NCI-H2227 (cell line): ENCODE results near the gene JPH3.

ENCODE experiments used
- DNase-seq: peaks from one replicate; lab custom pipeline; 2025; ENCODE audit not compliant: unreplicated experiment; lab: John Stamatoyannopoulos, UW

Gene JPH3

DNA sequence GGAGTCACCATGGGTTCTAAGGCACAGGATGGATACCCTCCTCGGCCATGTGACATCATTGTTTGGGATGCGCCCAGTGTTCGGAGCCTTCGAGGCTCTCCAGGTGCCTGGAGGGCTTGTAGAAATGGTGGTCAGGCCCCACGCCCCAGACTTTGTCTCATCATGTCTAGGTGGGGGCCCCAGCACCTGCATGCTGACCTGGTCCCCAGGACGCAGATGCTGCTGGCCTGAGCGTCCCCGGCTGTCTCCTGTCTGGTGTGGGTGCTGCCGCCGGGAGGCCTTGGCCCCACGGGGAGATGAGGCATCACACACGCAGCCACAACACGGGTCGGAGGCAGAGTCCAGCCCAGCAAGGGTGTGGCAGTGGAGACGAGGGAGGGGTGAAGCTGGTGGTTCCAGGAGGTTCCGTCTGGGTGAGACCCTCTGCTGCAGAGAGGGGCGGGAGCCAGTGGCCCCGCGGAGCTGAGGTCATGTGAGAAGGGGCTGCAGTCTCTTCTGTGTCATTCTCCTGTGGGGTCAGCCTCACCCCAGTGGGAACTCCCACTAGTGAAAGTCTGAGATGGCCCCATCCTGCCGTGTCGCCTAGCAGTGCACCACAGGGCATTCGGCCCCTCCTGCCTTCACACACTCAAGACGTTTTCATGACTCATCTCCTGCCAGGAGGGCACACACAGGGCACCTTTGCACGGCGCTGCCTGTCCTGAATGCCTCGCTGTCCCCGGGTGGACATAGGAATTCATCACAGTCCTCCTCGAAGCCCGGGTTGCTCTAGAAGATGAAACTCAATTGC lies 46.6 kb downstream of the JPH3 start:
- no peak for DNase-seq

DNA sequence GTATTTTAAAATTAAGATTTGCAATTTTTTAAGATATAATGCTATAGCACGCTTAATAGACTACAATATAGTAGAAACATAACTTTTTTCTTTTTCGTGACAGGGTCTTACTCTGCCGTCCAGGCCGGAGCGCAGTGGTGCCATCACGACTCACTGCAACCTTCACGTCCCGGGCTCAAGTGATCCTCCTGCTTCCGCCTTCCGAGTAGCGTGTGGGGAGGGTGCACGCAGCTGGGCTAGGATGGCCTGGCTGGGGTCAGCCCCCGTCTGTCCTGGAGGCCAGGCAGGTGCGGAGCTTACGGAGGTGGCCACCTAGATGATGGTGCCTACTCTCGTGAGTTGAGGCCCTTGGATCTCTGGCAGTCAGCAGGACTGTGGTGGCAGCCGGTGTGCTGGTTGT lies 50.1 kb downstream of the JPH3 start:
- no peak for DNase-seq

DNA sequence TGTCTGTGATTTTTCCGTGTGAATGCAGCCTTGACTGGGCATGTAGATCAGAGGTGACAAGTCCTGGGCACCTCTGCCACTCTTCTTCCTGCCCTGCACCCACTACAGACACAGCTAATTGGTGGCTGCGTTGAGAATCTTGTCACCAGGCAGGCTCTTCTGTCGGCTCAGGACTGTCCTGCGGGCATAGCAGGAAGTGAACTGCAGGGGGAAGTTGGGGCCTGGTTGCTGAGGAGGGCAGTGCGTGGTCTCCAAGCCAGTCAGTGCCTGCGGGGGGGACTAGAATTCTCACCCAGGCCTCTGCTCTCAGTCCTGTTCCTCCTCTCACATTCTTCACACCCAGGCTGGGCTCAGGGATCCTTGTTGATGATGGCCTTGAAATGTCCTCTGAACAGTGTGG lies 50.5 kb downstream of the JPH3 start:
- DNase-seq, result no peak

DNA sequence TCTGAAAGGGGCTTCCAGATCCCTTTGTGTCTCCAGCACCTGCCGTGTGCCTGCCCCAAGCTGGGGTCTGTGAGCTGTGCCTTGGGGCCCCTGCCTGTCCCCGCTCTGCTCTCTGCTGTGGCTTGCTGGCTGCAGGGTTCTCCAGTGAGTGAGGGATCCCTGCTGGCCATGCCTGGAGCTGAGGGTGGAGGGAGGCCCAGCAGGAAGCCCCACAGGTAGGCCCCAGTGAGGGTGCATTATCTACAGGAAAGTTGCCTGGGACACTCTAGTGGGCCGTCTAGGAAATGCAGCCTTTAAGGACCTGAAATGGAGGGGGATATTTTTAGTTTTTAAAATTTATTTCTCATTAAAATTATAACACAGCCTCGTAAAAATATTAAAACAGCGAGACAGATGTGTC lies 50.9 kb downstream of the JPH3 start:
- no peak for DNase-seq

DNA sequence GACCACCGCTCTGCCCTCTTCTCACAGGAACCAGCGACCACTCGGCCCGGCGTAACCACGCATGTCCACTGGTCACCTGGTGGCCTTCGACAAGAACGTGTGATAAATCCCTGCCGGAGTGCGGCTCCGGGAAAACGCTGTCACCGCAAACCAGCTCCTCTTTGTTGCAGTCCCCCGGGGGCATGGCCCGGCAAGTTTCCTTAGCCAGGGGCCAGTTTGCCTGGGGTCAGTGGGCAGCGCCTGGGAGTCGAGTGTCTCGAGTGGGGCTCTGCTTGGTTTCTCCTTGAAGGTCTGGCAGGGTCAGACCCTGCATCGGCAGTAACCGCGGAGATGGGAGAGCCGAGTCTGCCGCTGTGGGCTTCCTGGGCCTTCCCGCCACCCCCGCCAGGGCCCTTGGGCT lies 52.5 kb downstream of the JPH3 start:
- no peak for DNase-seq

DNA sequence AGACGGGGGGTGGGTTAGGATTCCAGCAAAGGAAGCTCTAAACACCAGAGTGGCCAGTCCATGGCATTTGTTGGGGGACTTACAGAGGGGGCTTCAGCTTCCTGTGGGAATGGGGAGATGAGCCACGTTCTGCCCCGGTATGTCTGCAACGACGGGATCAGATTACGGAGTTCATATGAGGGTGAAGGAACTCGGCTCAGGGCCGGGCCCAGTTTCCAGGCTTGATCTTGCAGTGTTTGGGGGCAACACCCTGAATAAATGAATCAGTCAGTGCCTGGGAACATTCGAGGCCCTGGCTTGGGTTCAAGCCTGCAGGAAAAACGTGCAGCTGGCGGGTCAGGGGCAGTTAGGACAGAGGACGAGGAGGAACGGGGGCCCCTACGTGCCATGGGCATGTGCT lies 54.0 kb downstream of the JPH3 start:
- no peak for DNase-seq

DNA sequence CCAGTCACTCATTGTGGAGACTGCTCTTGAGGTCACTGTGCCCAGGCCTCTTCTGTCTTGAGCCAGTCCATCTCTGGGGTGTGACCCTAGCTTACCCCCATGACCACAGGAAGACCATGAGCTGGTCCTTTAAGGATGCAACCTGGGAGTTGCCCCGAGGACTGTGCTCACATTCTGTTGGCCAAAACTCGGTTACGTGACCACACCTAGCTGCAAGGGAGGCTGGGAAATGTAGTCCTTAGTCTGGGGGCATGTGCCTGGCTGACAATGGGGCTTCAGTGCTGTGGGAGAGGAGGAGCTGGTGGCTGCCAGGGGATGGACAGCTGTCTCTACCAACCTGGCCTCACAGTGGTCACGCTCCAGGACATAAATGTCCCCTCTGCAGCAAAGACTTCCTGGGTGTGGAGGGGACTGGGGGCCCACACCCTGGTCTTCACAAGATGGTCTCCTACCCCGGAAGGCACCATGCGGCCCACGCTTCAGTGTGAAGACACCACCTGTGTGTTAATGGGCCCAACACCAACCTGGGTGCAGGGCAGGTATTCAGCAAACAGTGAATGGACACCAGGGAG lies 55.4 kb downstream of the JPH3 start:
- DNase-seq, result peak; percentile 43

DNA sequence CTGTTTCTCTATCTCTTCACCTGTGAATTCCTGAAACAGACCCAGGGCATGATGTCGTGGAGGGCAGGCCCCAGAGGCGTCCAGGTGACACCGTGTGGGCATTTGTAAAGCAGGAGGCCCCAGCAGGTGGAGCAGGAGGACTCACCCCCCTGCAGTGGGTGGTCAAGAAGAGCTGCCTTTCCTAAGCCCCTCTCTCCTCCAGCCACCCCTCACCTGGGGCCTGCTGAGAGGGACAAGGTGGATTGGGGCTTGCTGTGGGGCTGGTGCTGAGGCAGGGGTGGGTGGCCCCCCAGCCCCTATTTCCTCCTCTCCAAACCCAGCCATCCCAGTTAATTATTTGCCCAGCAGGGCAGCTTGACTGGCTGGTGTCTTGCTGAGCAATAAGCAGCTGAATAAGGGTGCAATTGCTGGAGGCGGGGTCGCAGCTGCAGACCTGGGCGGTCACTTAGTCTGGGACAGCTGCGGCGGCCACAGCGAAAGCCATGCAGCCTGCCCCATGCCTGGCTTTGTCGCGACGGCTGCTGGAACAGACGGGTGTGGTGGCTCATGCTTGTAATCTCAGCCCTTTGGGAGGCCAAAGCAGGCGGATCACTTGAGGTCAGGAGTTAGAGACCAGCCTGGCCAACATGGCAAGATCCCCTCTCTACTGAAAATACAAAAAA lies 56.4 kb downstream of the JPH3 start:
- no peak for DNase-seq

DNA sequence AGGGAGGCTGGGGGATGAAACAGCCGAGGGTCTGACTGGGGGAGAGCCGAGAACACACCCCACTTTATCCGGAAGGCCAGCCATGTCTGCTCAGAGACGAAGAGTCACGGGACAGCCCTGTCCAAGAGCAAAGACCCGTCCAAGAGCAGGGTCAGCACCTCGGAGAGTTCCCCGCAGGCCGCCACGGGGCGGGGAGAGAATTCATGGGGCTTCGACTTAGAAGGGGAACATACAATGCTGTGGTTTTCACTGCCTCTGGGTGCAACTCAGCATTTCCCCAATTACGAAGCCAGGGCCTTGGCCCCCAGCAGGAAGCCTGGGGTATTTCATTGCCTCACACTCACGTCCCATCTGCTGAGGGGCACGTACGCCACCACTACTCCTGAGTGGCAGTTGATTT lies 59.3 kb downstream of the JPH3 start:
- no peak for DNase-seq

DNA sequence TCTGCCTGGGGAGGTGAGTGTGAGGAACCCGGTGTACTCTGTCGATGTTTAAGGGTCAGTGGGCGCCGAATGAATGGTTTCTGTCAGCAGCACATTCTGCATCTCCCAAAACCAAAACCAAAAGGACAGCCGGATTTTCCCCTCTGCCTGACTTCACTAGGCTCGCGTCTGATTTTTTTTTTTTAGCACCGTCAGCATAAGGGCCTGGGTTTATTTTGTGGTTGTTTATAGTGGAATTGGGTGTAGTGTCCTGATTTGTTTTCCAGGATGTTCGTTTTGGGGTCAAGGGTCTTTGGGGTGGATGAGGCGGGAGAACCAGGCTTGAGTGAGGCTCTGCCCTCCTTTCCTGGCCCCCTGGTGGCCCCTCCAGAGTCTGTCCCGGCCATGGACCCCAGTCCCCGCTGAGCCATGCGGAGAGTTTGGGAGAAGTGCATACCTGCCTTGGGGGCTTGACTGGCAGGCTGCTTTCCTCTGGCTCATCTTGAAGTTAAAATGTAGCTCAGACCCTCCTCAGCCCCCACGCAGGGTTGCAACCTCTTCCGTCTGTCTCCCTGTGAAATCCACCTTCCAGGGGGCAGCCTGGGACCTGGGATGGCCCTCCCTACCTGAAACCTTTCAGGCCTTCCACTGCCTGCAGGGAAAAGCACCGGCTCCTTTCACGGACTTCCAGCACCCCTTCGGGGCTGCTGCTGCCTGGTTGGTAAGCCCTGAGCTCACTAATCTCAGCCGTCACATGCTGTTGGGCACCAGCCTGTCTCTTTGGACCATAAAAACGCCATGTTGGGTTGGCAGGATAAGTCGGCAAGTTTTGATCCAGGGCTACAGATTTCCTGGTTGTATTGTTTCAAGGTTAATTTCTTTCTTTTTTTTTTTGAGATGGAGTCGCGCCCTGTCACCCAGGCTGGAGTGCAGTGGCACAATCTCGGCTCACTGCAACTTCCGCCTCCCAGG lies 60.2 kb downstream of the JPH3 start:
- DNase-seq, result no peak

DNA sequence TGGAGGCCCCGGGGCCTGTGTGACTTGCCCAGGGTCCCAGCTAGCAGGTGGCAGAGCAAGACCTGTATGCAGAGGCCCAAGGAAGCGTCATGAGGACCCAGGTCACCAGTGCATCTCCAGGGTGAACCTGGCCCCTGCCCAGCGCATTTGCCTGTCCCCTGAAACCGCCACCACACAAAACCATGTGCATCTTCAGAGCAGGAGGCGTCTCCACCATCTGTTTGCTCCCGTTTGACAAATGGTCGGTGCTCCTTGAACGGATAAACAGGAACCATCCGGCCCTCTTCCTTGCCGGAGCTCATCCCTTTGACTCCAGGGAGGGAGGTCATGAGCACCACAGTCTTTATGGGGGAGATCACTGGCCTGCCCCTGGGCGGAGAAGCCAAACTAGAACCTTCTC lies 62.5 kb downstream of the JPH3 start:
- no peak for DNase-seq

DNA sequence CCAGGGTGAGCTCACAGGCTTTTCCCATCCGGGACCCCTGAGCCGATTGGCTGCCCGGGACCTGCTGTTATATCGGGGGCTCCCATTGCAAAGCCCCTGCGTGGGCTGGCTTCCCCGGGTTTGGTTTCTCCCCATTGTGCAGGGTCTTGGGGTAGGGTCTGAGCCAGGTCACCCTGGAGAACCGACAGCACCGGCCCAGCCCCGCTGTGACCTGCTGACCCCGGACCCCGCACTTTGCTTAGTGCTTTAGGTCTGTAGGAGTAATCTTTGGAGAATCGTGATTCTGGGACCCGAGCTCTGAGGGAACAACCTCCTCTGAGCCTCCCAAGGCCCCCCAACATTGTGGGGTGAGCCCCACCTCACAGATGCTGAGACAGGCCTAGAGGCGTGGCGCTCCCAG lies 62.9 kb downstream of the JPH3 start:
- no peak for DNase-seq

DNA sequence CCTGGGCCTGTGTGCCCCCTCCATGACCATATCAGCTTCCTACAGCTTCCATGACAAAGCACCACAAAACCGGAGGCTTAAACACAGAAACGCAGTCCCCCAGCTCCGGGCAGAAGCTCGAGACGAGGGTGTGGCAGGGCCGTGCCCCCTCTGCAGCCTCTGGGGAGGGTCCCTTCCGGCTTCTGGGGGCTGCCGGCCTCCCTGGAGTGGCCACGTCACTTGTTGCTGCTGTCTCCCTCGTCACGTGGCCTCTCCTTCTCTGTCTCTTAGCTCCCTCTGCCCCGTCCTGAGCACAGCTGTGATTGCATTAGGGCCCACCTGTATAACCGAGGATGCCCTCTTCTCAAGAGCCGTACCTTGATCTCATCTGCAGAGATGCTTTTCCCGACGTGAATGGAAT lies 64.6 kb downstream of the JPH3 start:
- DNase-seq, result no peak

DNA sequence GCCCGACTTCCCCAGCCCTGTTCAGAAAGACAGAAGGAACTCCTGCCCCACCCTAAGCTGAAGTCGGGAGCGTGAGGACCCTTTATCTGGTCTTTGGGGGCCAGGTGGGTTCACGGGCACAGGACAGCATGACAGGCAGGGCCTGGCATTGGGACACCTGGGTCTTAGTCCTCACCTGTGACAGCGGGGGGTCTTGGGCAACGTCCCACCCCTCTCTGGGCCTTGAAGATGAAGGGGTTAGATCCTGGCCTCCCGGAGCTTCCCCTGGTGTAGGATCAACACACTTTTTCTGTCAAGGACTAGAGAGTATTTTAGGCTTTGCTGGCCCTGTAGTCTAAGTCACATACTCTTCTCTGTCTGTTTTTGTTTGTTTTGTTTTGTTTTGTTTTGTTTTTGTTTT lies 65.1 kb downstream of the JPH3 start:
- no peak for DNase-seq

DNA sequence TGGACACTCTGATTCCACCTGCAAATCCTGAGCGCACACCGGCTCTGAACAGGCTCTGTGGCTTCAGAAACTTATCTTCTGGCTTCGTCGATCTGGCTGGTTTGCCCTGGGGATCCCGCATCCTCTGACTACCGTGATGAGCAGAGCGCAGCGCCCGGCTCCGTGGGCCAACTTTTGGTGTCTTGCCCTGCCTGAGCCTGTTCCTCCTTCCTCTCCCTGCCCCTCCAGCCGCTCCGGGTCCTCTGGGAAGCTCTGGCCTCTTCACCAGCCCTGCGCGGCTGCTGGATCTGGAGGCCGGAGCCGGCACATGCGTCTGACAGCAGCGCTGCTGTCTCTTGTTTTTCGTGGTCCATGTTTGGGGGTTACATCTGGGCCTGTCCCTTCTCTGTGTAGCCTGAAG lies 65.6 kb downstream of the JPH3 start:
- DNase-seq, result no peak

DNA sequence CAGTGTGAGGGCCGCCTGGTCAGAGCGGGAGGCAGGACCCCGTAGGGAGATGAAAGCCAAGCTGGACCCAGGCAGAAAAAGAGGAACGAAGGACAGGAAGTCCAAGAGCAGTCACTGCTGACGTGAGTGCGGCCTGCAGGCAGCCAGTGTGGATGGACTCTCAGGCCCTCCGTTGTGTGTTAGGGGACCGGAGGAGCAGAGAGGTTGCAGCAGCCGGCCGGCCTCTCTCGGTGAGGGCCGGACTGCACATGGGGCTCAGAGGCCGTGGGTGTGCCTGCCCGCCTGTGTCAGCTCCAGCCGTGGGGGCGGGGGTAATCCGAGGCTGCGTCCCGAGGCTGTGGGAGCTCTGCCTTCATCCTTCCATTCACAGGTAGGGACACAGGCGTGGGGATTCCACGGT lies 67.4 kb downstream of the JPH3 start:
- no peak for DNase-seq

DNA sequence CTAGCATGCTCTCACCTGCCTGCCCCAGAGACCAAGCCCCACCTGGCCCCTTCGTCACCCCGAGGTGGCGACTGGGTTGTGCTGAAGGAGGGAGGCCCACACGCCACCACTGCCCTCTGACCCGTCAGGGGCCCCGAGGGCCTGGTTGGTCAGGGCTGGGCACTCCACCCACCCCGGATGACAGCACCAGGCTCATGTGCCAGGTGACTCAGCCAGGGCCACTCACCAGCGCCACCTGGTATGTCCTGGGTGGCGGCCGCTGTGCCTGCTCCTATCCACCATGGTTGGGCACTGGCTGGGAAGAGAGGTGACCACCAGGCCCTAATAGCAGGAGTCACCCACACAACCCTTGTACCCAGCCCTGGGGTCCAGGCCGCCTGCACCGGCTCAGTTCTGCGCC lies 68.9 kb downstream of the JPH3 start:
- DNase-seq, result no peak

DNA sequence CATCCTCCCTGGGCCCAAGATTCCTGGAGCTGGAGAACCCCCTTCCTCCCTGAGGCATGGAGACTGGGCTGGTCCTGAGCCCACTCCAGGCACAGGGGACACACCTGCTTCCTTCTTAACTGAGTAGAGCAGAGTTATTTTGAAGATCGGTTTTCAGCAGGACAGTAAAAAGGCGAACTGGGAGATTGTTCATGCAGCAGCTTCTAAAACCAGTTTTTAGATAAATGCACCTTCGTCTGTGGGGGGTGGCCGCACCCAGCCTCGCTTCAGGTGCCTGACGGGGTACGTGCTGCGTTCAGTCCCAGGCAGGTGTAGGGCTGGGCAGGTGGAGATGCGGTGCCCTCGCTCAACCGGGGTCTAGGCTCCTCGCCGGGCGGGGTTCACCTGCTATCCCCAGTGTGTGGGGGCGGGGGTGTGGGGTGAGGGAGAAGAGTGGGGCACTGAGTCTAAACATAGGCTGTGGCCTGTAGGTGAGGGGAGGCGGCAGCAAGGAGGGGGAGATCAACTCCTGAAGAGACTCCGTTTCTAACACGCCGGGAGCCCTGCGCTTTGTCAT lies 69.5 kb downstream of the JPH3 start:
- no peak for DNase-seq

DNA sequence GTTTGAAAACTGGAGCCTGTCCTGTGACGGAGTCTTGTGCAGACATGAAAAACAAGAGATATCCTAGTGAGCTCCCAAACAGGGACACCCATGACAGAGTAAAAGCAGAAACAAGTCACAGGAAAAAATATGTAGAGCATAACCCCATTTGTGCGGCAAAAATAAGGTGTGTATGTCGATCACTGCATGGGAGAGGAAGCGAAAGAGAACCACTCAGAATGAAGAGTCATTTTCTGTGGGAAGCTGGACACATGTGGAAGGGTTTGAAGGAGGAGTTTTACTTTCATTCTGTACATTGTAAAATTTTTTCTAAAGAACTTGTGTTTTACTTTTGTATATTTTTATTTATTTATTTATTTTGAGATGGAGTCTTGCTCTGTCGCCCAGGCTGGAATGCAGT lies 72.1 kb downstream of the JPH3 start:
- no peak for DNase-seq

DNA sequence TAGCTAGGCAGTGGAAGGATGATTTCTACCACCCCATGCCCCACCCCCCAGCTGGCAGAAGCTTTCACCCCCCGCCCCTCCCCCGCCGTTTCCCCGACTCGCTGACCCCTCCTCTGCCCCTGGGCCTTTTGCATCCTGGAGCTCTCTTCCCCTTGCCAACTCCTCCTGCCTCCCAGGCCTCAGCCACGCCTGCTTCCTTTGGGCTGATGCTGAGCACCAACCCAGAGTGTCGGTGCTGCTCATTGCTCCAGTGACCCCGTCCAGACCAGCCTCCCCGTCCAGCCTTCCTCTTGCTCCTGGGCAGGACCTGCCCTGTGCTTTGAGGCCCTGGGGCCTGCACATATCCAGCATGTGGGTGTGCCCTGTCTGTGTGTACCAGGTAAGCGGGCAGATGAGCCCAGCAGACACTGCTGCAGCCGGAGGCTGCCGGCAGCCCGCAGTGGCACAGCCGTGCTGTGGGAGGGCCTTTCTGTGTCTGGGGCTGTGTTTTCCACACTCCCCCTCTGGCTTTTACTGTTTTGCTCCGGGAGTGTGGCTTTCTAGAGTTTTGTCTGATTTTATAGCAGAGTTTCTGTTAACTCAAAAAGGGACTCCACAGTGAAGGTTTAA lies 72.9 kb downstream of the JPH3 start:
- DNase-seq, result peak; percentile 26

DNA sequence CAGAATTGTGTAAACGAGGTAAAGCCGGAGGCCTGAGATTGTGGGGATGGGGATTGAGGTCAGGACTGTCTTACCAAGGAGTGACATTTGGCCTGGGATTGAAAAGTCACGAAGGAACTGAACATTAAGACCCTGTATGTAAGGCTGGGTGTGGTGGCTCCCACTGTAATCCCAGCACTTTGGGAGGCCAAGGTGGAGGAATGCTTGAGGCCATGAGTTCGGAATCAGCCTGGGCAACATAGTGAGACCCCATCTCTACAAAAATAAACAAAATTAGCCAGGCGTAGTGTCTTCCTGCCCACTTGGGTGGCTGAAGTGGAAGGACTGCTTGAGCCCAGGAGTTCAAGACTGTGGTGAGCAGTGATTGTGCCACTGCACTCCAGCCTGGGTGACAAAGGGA lies 75.5 kb downstream of the JPH3 start:
- DNase-seq, result no peak
